Inflammatory macrophage treated with lipopolysaccharide for 4 hours (primary cell): ENCODE measurements around the gene SMYD3.
A peak's percentile ranks its signal among the peaks of the same experiment; 100 is the strongest.

Experiments used
- DNase-seq: peaks from one replicate; pipeline ENCODE4 v3.0.0-alpha.2; 2020

Gene SMYD3

DNA sequence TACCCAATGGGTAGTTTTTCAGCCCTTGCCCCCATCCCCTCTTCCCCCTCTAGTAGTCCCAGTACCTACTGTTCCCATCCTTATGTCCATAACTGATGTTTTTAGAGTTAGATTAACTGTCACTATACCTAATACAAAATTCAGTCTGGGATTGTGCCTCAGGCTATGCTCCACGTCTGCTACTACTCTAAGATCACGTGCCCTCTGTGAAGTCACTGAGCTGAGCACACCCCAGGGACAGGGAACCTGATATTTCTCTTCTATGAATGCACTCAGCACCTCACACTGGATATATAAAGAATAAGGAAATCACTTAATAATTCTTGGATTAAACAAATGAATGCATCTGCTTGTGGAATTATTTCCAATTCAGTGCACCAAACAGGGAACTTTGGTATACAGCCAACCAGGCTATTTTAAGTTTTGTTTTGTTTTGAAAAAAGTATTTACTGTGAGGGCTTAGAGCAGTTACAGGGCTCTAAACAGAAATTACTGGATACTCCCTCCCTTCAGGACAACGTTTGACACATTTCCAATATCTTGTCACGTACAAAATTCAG, 307.9 kb downstream of the SMYD3 start:
- DNase-seq, result no peak

DNA sequence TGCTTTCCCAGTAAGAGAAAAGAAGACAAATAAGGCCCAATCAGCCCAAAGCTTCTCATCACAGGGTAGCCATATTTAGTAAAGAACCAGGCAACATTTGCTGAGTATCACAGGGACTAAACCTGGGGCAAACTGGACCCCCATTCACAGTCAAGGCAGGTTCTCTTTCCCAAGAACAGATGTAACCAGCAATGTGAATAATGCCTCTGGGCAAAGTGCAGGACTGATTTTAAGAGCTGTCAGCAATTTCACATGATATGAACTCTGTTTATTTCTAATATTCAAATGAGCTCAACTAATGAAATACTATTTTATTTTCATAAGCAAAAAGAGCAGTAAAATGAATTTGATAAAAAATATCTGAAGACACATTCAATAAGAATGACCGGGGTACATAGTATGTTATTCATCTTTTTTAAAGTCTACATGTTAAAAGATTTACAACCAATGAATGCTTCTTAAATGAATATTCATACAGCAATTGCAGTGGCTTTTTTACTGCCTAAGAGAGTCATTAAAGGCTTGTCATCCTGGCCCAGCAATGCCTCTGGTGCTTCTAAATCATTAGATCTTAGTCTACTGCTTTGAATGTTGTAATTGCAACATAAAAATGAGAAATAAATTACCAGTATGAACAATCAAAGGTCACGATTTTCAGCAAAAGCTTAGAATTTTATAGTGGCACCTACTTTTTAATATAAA, 308.8 kb downstream of the SMYD3 start:
- no peak for DNase-seq

DNA sequence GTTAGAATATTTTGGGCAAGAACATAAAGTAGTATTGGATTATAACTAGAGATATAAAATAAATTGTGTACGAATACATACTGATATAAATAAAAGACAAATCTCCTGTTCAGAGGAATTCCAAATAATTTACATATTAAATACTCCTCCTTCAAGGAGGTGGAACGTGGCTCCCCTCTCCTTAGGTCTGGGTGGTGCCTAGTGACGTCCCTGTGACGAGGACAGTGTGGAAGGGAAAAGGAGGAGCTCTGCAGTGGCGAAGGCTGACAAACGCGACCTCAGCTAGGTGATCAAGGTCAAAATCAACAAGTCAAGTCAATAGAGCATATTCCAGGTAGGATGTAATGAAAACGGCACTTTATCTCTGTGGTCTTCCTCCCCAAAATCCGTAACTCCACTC, 310.0 kb downstream of the SMYD3 start:
- no peak for DNase-seq

DNA sequence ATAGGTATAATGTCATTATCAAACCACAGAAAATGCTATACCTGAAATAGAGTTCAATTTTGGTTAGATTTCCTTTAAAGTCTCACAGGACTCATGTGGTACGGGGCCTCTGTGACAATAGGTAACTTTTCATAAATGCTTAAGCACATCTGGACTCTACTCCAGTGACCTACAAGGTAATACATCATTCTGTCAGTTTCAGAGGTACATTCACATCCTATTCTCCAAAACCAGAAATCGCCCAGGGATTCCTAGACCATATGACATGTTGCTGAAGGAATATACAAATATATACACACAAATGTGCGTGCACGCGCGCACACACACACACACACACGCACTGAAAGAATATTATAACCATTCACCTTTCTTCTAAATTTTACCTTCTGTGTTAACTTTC, 311.8 kb downstream of the SMYD3 start:
- no peak for DNase-seq

DNA sequence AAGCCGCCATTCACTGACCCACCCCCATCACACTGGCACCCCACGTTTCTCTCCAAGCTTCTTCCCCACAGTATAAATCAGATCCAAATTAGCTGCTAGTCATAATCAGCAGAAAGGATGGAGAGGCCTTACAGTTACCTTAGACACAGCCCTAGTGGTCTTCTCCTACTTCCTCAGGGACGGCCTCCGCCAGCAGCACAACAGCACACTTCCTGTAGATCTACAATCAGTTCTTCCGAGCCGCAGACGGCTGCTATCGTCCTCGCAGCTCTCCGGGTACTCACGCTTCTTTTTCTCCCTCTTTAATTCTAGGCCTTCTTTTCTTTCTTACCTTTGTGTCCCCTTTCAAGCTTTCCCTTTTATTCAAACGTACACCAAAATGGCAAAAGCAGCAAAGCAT, 313.5 kb downstream of the SMYD3 start:
- DNase-seq, result no peak

DNA sequence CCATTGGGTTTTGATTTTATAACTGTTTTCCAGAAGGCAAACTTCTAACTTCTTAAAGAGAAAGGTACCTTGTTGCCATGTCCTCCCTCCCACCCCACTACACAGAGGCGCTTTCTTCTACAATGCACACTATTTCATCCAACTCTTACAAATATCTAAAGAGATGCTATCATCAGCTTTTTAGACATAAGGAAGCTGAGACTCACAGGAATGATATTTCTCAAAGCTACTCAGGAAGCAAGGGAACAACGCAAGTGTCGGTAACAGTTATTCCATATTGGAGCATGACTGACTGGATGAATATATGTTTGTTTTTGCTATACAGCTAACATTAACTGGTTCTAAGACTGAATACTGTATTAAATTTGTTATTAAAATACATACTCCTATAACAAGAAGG, 318.0 kb downstream of the SMYD3 start:
- no peak for DNase-seq

DNA sequence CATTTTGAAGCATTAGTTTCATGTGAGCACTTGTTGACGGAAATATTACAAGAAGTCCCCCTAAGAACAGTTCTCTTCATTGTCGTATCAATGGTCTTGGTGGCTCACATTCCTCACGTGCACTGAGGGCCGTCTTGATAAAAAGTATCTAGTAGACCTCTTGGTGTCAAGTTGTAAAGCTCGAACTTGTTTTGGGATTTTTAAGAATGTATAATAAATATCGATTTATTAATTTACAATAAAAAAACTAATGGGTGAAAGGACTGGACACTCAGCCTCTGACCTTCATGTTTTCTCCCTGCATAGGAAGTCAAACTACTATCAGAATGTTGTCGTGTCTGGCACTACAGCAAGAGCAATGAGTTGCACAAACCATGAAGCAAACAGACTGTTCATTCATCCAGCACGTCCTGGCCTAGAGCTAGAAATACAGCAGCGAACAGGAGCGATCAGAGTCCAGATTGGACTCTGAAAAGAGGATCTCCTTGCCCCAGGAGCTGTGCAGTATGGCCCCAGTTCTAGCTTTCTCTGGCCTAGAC, 319.2 kb downstream of the SMYD3 start:
- no peak for DNase-seq

DNA sequence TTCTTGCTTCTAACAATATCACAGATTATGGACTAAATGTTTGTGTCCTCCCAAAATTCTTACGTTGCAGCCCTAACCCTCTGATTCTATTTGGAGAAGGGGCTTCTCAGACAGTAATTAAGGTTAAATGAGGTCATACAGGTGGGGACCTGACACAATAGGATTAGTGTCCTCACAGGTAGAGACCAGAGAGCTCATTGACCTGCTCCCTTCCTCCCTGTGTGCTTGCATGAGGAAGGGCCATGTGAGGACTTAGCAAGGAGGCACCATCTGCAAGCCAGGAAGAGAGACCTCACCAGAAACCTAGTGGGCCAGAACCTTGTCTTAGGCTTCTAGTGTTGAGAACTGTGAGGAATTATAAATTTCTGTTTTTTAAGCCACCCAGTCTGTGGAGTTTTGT, 322.6 kb downstream of the SMYD3 start:
- DNase-seq, result no peak

DNA sequence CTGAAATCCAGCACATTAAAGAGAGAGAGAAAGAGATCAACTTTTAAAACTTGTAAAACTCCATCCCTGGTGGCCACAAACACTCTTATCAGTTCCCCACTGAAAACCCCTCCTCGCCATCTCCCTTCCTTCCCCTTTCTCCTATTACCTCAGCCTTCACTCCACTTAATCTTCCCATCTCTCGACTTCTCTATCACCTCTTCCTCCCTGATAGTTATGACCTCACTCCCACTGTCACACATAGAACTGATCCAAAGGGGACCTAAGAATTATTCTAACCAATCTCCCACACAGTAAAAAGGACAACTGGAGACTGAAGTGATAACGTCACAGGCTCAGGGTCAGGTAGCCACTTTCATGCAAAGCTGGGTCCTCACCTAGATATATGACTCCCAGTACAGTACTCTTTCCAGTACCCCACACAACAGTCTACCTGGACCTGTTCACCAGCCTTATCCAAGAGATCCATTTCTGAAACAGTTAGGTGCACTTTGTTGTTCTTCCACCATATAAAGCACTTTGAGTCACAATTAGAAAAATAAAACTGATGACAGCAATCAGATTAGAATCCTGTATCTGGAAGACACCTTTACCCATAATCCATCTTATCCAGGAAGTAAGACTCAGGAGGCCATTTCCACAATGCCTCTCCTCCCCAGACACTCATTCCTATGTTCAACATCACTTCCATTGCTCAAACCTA, 324.8 kb downstream of the SMYD3 start:
- DNase-seq, result peak; percentile 31

DNA sequence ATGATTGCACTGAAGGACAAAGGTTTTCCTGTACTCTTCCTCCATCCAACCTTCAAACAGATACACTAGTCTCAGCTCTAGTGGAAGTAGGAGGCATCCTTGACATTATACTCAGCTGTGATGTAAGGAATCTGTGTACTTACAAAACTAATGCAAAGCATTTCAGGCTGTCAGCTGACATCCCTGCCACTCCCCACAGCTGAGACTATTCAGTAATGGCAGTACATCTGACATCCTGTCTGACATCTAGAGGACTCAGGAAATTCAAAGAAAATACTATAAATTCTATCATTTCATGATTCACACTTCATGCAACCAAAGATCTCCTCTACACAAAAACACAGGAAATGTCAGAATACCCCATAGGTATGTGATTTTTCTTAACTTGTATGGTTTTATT, 325.8 kb downstream of the SMYD3 start:
- DNase-seq, result peak; percentile 64

DNA sequence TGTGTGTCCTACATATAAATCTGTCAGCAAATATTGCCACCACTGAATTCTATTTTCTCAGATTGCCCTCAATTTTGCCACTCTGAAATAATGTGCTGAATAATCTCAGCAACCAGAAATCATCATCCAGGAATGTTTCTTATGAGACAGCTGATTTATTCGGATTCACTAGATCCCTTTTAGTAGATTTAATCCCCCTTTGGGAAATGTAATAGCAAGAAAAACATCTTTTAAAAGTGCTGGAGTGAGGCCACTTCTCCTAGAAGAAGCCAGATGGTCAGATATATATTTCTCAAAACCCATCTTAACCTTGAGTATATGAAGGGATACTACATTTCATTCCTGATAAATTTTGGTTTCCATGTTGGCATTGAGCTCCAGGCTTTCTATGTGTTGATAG, 327.7 kb downstream of the SMYD3 start:
- no peak for DNase-seq

DNA sequence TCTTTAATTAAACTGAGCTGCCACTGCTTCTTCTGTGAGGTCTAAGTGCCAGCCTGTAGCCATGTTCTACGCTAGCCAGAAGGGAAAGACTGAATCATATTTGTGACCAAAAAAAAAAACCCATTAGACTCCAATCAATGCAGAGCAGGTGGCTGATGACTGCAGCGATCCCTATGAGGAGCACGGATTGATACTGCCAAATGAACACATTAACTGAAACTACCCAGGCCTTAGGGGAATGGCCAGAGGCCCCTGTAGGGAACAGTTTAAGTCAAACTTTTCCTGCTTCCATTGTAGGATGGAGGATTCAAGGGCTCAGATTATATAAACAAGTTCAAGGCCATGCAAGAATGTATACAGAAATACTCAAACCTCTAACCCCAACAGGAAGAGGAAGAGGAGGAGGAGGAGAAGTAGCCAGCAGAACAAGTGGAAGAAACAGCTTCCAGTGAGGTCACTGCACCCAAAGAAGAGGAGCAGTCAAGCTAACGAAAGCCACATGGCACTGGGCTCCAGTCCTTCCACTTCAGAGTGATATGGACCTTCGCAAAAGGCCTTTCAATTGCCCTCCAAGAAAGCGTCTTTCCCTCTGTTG, 328.3 kb downstream of the SMYD3 start:
- DNase-seq, result peak; percentile 9

DNA sequence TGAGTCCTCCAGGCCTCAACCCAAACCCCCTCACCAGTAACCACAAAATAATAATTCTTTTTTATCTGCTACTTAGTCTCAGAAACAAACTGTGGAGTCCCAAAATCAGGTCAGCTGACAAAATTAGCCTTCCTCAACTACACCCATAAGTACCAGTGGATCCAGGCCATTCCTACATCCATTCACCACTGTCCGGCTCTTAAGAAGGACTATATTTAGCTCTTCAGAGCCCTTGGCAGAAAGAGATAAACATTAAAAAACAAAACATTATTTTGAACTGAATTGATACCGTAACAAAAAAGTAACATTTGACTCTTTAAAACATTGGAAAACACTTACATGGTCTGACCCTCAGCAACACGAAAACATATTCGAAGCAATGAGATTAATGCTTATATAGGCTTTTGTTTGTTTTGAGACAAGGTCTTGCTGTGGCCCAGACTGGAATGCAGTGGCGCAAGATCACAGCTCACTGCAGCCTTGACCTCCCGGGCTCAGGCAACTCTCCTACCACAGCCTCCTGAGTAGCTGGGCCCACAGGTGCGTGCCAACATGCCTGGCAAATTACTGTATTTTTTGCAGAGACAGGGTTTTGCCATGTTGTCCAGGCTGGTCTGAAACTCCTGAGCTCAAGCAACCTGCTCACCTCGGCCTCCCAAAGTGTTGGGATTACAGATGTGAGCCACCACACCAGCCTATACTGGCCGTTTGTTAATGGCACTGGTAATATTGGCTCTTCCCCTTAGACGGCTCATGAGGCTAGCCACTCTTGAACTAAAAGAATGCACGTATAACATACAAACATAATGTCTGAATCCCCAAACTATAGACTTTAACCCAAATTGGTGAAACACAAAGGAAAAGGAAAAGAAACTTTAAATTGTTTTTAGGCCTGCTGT, 330.7 kb downstream of the SMYD3 start:
- no peak for DNase-seq

DNA sequence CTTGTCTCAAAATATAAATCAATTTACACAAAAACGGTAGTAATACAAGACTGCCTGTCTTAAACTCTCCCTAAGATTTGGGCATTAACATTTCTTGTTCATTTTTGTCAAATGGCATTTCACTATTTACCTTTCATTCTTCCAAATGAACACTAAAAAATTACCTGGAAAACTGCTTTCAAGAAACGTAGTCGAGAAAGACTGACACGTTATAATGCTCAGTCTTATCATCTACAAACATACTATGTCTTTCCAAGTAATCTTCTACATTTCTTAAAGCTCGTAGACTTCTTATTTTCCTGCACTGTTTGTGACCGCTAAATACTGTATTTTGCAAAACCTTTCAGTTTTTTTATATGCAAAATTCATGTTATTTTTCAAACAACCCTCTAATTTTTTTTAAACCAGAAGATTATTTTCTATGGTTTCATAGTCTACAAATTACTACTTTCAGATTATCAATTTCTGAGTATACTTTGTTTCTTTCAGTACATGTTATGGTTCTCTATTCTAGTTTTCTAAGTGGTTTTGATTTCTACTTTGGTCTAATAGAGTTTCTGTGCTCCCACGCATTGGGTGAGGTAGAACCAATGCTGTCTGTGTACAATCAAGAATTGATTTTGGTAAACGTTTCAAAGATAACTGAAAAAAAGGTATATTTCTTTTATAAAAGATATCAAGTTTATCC, 336.4 kb downstream of the SMYD3 start:
- DNase-seq, result no peak

DNA sequence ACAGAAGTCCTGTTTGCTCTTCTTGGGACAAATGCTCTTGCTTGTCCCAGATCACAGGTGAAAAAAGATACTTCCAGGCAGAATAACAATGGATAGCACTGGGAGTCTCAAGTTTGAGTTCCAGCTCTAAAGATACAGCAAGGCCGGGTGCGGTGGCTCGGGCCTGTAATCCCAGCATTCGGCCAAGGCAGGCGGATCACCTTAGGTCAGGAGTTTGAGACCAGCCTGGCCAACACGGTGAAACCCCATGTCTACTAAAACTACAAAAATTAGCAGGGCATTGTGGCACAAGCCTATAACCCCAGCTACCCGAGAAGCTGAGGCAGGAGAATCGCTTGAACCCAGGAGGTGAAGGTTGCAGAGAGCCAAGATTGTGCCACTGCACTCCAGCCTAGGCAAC, 337.6 kb downstream of the SMYD3 start:
- no peak for DNase-seq

DNA sequence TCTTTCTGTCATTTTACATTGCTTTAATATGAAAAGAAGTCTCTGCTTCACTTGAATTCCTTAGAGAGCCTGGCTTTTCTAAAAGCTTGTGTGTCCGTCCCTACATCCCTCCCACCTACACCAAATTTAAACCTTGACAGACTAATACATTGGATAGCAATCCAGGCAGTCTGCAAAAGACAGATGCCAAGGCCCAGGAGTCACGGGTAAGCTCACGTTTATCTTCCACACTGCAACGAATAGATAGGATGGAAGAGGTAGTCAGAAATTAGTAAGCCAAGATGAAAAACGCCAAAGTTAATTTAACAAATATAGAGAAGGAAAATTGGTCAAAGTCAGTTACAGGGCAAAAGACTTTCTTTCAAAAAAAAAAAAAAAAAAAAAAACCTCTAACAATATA, 338.1 kb downstream of the SMYD3 start:
- DNase-seq, result no peak

DNA sequence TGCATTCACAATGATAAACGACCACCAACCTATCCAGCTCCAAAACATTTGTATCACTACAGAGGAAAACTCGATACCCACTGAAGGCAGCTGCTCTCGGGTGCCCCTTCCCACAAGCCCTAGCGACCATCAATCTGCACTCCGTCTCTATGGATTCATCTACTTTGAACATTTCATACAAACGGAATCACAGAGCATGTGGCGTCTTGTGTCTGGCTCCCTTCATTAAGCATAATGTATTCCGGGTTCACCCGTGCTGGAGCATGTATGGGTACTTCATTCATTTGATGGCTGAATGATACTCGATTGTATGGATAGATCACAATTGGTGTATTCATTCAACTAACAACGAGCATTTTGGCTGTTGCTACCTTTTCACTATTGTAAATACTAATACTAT, 340.2 kb downstream of the SMYD3 start:
- no peak for DNase-seq

DNA sequence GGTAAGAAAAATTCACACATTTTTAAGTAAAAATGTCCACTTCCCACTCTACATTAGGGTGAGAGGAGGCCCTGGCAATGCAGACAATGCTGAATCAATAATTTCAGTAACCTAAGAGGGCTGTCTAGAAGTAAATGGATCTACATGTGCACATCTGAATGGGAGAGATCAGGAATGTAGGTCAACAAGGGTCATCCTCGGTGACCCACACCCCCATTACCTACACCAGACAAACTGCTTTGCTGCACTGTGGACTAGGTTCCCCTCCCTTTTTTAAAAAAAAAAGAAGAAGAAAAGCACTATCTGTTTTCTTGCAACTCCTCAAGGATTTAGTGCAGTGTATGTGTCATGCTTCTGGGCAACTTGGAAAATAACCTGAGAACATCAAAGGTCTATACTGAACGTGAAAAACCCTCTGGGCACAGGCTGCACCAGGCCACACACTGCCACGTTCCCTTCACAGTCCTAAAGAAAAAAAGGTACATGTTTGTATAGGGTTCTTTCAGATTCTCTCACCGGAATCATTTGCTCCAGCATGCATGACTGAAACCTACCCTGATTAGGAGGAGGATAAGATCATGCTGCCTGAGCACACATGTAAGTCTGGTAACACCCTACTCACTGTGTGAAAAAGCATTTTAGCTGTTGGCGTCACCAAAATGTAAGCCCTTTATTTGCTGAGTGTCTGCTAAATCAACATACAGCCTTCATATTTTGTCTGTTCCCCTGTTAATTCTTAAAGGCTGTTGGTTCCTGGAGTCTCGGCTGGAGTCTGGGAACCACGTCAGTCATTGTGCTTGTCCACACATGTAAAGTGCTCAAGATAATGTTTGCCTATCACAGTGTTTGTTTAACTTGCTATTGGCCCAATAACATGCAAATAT, 341.0 kb downstream of the SMYD3 start:
- no peak for DNase-seq

DNA sequence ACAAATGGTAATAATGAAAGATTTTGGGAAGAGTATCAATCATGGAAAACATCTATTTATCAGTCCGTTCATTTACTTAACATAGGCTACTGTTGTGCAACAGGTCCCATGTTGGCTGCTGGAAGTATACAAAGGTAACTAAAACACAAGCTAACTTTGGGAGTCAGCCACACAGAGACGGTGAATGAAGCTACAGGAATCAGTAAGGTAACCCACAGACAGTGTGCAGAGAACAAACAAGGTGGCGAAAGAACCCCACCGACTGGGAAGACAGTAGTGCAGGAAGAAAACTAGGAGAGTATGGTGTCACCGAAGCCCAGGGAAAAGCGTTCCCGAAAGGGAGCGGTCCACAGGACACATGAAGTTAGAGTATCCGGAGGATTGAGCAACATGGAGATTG, 342.3 kb downstream of the SMYD3 start:
- no peak for DNase-seq

DNA sequence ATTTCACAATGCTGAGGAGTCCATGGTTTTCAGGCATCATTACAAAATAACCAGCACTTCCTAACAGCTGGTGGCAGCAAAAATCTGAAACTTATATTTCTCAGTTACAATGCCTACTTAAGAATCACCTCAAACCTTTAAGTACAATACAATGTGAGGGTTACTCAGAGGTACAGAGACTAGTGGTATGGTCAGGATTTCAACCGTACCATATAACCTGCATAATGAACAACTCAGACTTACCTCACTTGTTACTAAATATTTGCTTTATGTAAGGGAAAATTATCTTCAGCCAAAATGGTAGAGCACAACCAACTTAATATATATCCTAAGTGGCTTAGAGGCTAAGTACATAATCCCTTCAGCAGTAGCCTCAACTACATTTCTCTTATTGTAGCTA, 344.5 kb downstream of the SMYD3 start:
- no peak for DNase-seq

DNA sequence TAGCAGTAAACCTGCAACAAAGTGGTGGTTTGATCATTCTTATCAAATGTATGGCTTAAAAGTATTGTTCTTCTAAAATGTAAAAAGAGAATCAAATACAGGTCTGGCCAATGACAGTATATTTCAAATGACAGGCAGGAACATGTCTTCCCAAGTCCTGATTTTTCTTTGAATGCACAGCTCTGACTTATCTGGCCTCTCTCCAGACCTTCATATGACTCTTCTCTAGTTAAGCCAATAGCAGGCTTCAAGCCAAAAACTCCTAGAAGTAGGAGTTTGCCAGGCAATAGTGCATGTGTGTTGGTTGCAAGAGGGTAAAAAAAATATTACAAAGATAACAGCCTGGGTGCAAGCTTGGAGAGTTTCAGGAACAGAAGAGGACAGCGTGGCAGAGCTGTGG, 345.5 kb downstream of the SMYD3 start:
- DNase-seq, result no peak
